Psoas muscle (tissue), 8 donors: ENCODE measurements around the gene SYNDIG1. TPM values are rescaled to one million over a fixed set of nuclear protein-coding genes. Genes with fewer than 3 reads are reported as not detected.

Experiments used
- ATAC-seq, 4 donors: fragments of 200-7000 bp; cut with Tn5 transposase; one replicate each; pipeline ENCODE4 v1.9.1; 2020; ENCODE audit warnings: moderate library complexity in 3 of 4, mild to moderate bottlenecking in 2 of 4
- DNase-seq, 2 donors: peaks; one replicate each; pipeline ENCODE4 v3.0.0-alpha.2; 2020
- H3K27ac ChIP-seq: fragments of 200-600 bp; one replicate; pipeline ENCODE4 v1.8.0; 2022
- H3K27me3 ChIP-seq, 3 donors: fragments of 200-600 bp in 1 of 3; one replicate each; pipeline versions ENCODE4 v1.6.1 to v1.8.0; 2013 to 2022; ENCODE audit warnings: low read length in 2 of 3, mild to moderate bottlenecking in 2 of 3, moderate library complexity in 1 of 3; ENCODE audit not compliant: insufficient read depth in 3 of 3
- H3K36me3 ChIP-seq, 2 donors: fragments of 200-600 bp in 1 of 2; one replicate each; pipeline versions ENCODE4 v1.6.1 to v1.8.0; 2013 to 2022; ENCODE audit warnings: low read depth in 1 of 2, mild to moderate bottlenecking in 1 of 2, moderate library complexity in 1 of 2; ENCODE audit not compliant: insufficient read depth in 1 of 2
- H3K4me1 ChIP-seq: fragments of 200-600 bp; one replicate; pipeline ENCODE4 v1.8.0; 2022
- H3K4me3 ChIP-seq: fragments of 200-600 bp; one replicate; pipeline ENCODE4 v1.8.0; 2022; ENCODE audit warnings: mild to moderate bottlenecking
- H3K9me3 ChIP-seq: fragments of 200-600 bp; one replicate; pipeline ENCODE4 v1.8.0; 2022
- WGBS, 3 donors: extraction: QIAGEN DNeasy Blood & Tissue Kit; methylation state at CpG; one replicate each; pipeline versions ENCODE4 v1.1.6 to v1.1.7; 2013; 5-methylcytosine and 5-hydroxymethylcytosine counted together
- intact Hi-C, 2 donors: fragments of 100-400 bp; cut with DNase I; formaldehyde crosslinking; loops; one replicate each; pipeline versions ENCODE4 v1.11.0 to v1.14.2; 2022
- polyA plus RNA-seq, 3 donors: library from polyadenylated mRNA; stranded (reverse); fragments of 200-250 nt; gene quantifications; one replicate each; pipeline ENCODE4 v1.2.3, GENCODE V29; 2013
- total RNA-seq, 4 donors: library from RNA; stranded (reverse); fragmentation: NEBNext Ultra II Directional in 2 of 4; extraction: Animal tissue kit (Norgen Biotek cat#: 25700) in 2 of 4; gene quantifications; one replicate each; pipeline versions ENCODE4 v1.2.1 to v1.2.4, GENCODE V29; 2021 to 2023
- TF ChIP-seq, protein P1 (sequence below): fragments of 200-600 bp; IDR thresholded peaks from one replicate; pipeline ENCODE4 v1.8.0; 2022; ENCODE audit warnings: antibody characterized with exemption
- donor health status: healthy with polysubstance abuse.
- donor health status: DM: no; HTN: no; CAD: no; lungs with moderate emphysema.
- donor health status: Bipolar disorder and iron deficiency.
- donor health status: healthy.
- donor health status: DM: yes; HTN: yes; CAD: no.
- donor health status: DM: no; HTN: no; CAD: no.
- donor health status: DM: no; HTN: no; CAD: no.
- donor health status: DM: yes; HTN: yes; CAD: no.

SYNDIG1 gene
- total and polyA plus RNA-seq, 7 donors = 0.03 to 0.10 TPM; not detected in 5

- WGBS, 3 donors = 62 to 74% (median 64%) methylated on average over 1 of the region's 1 CpG
- intact Hi-C loops = no loop called here
- H3K4me1 ChIP-seq = no peaks in the 10 kb centered on the region
- DNase-seq (no peak), ATAC-seq (no peak)
- TF ChIP-seq, protein P1, sequence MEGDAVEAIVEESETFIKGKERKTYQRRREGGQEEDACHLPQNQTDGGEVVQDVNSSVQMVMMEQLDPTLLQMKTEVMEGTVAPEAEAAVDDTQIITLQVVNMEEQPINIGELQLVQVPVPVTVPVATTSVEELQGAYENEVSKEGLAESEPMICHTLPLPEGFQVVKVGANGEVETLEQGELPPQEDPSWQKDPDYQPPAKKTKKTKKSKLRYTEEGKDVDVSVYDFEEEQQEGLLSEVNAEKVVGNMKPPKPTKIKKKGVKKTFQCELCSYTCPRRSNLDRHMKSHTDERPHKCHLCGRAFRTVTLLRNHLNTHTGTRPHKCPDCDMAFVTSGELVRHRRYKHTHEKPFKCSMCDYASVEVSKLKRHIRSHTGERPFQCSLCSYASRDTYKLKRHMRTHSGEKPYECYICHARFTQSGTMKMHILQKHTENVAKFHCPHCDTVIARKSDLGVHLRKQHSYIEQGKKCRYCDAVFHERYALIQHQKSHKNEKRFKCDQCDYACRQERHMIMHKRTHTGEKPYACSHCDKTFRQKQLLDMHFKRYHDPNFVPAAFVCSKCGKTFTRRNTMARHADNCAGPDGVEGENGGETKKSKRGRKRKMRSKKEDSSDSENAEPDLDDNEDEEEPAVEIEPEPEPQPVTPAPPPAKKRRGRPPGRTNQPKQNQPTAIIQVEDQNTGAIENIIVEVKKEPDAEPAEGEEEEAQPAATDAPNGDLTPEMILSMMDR = no peak
- H3K9me3 ChIP-seq = no peaks in the 10 kb centered on the region
- H3K27ac ChIP-seq = no peak overlapping the region
- peaks cover 0 to 10% (median 4%) of the 10 kb centered on the region in 3 donors for H3K27me3 ChIP-seq
- H3K36me3 ChIP-seq = no peaks in the 10 kb centered on the region
- no peak overlapping the region for H3K4me3 ChIP-seq
Observed at GRCh38 chr20:24661255-24661654, 191.8 kb downstream of the SYNDIG1 start.

DNA sequence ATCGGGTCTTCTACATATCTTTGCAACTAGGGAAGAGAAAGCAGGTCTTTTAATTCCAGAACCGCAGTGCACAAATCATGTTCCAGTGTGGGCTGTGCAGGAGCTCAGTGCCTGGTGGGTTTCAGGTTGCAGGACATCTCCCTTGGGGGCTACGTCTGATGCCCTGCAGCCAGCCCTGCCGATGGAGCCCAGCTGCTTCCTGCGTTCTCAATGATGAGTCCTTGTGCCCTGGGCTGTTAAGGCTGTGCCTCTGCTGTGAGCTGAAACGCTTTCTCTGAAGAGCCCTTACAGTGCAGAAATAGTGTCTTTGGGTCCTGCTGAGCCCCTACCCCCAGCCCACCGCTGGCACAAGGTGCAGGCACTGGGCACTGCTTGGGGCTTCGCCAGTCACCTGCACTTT is 192.9 kb downstream of the SYNDIG1 start:
- Histone ChIP-seq H3K4me1 (no peaks in the 10 kb centered on the region), H3K27ac (no peak overlapping the region), H3K36me3 (no peaks in the 10 kb centered on the region), H3K9me3 (no peaks in the 10 kb centered on the region), H3K4me3 (no peak overlapping the region), H3K27me3 (peaks cover 0 to 10% (median 4%) of the 10 kb centered on the region in 3 donors)
- no peak for DNase-seq
- intact Hi-C loops = no loop called here
- WGBS, 3 donors = 28 to 39% (median 32%) methylated on average over 8 of the region's 8 CpGs
- TF ChIP-seq, protein P1 = no peak
- ATAC-seq = no peak

DNA sequence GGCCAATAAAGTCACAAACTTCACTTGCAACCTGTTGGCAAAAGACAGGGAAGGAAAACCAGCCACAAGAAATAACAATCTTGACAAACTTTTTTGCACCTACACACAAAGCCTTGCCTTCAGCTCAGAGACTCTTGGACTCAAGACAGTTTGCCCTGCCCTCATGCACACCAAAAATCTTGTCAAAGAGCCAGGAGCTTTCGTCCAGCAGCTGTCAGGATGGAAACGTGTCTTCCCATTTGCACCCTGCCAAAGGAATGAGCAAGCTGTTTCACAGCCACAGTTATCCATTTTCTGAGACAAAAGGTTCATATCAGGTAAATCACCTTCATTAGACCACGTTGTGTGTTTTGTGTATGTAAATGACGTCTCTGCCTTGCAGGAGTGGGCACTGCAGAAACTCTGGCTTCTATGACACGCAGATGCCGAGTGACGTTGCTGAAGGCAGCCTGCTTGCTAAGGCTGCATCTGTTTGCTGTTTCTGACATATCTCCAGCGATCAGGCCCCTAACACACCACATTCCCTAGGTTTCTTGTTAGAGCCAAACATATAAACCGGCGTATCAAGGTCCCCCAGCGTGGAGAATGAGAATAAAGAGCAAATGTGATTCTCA is 193.4 kb downstream of the SYNDIG1 start:
- intact Hi-C loops = no loop called here
- Histone ChIP-seq H3K4me3 (no peak overlapping the region), H3K36me3 (no peaks in the 10 kb centered on the region), H3K9me3 (no peaks in the 10 kb centered on the region), H3K27ac (no peak overlapping the region), H3K27me3 (peaks cover 0 to 8% (median 4%) of the 10 kb centered on the region in 3 donors), H3K4me1 (no peaks in the 10 kb centered on the region)
- ATAC-seq (no peak), DNase-seq (no peak)
- TF ChIP-seq, protein P1 = no peak
- 17 to 21% (median 17%) methylated on average over 11 of the region's 11 CpGs for WGBS, 3 donors

DNA sequence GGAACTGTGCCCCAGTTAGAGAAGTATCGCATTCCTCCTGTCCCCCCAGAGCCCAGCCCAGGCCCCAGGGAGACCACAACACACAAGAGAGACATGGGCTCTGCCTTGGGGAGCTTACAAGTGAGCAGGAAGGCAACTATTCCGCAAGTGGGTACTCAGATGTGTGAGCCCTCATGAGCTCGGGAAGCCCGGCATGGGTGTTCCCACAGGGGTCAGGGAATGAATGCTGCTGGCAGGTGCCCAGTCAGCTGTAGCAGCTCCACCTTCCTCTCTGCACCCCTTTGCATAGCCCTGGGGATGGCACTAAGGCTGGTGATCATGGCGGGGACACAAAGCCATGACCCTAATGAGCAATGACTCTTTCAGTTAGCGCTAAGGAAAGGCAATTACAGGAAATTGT is 194.1 kb downstream of the SYNDIG1 start:
- Histone ChIP-seq H3K9me3 (no peaks in the 10 kb centered on the region), H3K4me1 (no peaks in the 10 kb centered on the region), H3K4me3 (no peak overlapping the region), H3K27ac (no peak overlapping the region), H3K27me3 (peaks cover 0 to 4% (median 3%) of the 10 kb centered on the region in 3 donors), H3K36me3 (no peaks in the 10 kb centered on the region)
- WGBS, 3 donors = 53 to 61% (median 56%) methylated on average over 6 of the region's 6 CpGs
- DNase-seq = no peak
- TF ChIP-seq, protein P1 = no peak
- intact Hi-C loops = no loop called here
- ATAC-seq = no peak
